ENCODE results near the gene PEX14.
"Not testable (repeated sequence)": the region's sequence is repeated elsewhere in the genome, so short reads cannot be mapped to it uniquely, and the experiment has no call there.

DNA sequence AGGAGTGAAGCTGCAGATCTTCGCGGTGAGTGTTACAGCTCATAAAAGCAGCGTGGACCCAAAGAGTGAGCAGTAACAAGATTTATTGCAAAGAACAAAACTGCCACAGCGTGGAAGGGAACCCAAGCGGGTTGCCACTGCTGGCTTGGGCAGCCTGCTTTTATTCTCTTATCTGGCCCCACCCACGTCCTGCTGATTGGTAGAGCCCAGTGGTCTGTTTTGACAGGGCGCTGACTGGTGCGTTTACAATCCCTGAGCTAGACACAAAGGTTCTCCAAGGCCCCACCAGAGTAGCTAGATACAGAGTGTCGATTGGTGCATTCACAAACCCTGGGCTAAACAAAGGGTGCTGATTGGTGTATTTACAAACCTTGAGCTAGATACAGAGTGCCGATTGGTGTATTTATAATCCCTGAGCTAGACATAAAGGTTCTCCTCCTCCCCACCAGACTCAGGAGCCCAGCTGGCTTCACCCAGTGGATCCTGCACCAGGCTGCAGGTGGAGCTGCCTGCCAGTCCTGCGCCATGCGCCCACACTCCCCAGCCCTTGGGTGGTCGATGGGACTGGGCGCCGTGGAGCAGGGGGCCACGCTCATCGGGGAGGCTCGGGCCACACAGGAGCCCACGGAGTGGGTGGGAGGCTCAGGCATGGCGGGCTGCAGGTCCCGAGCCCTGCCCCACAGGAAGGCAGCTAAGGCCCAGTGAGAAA, 48.8 kb upstream of the PEX14 start:
- TF ChIP-seq USF2 (IDR thresholded peaks at IDR 0.05; ENCODE audit: borderline replicate concordance, low read depth, low read length); CTCF (IDR thresholded peaks at IDR 0.05 in 2 of 3, conservative IDR thresholded peaks at IDR 0.05 in 1 of 3; ENCODE audit: control insufficient read depth in 2 of 3, extremely low read depth in 1 of 3, insufficient read depth in 1 of 3, low read depth in 3 of 3, low read length in 3 of 3); POLR2A (IDR thresholded peaks at IDR 0.05; ENCODE audit: low read depth, low read length); YY1 (IDR thresholded peaks at IDR 0.05; ENCODE audit: low read depth, low read length); SREBF2 (IDR thresholded peaks at IDR 0.05; ENCODE audit: low read length); MXI1 (IDR thresholded peaks at IDR 0.05; ENCODE audit: low read depth, low read length); CREM (IDR thresholded peaks at IDR 0.05; ENCODE audit: low read depth): not testable (repeated sequence)
